Measurements from ENCODE around the gene OSBPL6. TPM values are rescaled to one million over a fixed set of nuclear protein-coding genes. Genes with fewer than 3 reads are reported as not detected.

OSBPL6 gene
- total RNA-seq, 2 donors from 2014 or later = 0.95 to 4.6 TPM

DNA sequence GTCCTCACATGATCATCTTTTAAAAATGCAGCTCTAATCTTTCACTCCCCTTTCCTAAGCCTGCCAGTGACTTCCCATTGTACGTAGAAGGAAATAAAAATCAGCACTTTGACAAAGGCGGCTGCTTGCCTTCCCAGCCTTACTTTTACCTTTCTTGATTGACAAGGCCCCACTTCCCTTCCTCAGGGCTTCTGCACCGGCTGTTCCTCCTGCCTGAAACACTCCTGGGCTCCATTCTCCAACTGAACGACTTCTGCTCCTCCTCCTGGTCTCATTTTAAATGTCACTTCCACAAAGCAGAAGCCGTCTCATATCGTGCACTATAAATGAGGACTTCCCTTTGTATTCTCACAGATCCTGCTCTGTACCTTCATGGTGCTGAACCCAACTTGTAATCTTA lies 56.1 kb downstream of the OSBPL6 start:
- no peak for DNase-seq (ENCODE audit: low spot score)
- H3K36me3 ChIP-seq = no peaks in the 10 kb centered on the region
- no peaks in the 10 kb centered on the region for H3K9me3 ChIP-seq
- H3K27ac ChIP-seq = no peak overlapping the region
- peaks cover 0 to 6% of the 10 kb centered on the region in 2 donors for H3K4me1 ChIP-seq (ENCODE audit: control insufficient read depth in 1 of 2, low read depth in 2 of 2)
- H3K4me3 ChIP-seq = no peak overlapping the region
- TF ChIP-seq, protein P1, sequence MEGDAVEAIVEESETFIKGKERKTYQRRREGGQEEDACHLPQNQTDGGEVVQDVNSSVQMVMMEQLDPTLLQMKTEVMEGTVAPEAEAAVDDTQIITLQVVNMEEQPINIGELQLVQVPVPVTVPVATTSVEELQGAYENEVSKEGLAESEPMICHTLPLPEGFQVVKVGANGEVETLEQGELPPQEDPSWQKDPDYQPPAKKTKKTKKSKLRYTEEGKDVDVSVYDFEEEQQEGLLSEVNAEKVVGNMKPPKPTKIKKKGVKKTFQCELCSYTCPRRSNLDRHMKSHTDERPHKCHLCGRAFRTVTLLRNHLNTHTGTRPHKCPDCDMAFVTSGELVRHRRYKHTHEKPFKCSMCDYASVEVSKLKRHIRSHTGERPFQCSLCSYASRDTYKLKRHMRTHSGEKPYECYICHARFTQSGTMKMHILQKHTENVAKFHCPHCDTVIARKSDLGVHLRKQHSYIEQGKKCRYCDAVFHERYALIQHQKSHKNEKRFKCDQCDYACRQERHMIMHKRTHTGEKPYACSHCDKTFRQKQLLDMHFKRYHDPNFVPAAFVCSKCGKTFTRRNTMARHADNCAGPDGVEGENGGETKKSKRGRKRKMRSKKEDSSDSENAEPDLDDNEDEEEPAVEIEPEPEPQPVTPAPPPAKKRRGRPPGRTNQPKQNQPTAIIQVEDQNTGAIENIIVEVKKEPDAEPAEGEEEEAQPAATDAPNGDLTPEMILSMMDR (IDR thresholded peaks at IDR 0.05) = no peak
- no peaks in the 10 kb centered on the region for H3K27me3 ChIP-seq (replicated peaks; ENCODE audit: insufficient read depth)
- ATAC-seq (ENCODE audit: insufficient number of reproducible peaks, low FRiP score, low read depth) = no peak

DNA sequence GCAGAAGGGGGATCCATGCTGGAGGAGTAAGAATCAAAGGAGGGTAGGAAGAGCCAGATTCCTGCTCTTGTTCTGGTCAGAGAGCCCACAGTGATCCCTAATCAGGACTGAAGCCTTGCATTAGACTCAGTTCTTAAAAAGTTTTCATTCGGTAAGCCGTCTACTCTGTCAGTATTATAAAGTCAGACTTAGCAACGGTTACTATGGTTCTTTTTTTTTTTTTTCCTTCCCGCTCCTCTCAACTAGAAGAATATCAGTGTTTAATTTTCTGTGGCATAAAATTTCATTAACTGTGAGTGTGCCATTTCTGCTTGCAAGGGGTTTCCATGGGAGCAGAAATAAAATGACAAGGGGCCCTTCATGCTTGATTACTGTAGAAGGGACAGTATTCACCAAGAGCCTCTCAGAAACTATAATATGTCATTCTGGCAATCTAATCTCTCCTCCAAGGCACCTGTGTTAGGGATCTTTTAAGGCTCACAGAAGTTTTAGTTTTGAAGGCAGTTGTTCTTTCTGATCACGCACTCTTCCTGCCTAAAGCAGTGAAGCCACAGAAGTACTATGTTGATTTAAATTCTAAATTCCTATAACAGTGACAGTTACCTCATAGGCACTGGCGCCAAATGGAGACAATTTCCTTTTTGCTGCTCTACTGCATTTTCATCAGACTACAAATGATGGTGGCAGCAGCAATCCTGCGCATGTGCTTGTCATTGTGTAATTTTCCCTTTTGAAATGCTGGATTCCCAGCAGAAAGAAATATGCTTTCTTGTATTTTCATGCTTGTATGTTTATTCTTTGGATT lies 57.0 kb downstream of the OSBPL6 start:
- ATAC-seq (ENCODE audit: insufficient number of reproducible peaks, low FRiP score, low read depth) = peak; percentile 50
- no peaks in the 10 kb centered on the region for H3K27me3 ChIP-seq (replicated peaks; ENCODE audit: insufficient read depth)
- TF ChIP-seq, protein P1 (IDR thresholded peaks at IDR 0.05) = no peak
- H3K4me3 ChIP-seq = no peak overlapping the region
- H3K4me1 ChIP-seq (ENCODE audit: control insufficient read depth in 1 of 2, low read depth in 2 of 2) = peaks cover 0 to 6% of the 10 kb centered on the region in 2 donors
- H3K9me3 ChIP-seq = no peaks in the 10 kb centered on the region
- no peaks in the 10 kb centered on the region for H3K36me3 ChIP-seq
- no peak overlapping the region for H3K27ac ChIP-seq
- DNase-seq (ENCODE audit: low spot score) = no peak

DNA sequence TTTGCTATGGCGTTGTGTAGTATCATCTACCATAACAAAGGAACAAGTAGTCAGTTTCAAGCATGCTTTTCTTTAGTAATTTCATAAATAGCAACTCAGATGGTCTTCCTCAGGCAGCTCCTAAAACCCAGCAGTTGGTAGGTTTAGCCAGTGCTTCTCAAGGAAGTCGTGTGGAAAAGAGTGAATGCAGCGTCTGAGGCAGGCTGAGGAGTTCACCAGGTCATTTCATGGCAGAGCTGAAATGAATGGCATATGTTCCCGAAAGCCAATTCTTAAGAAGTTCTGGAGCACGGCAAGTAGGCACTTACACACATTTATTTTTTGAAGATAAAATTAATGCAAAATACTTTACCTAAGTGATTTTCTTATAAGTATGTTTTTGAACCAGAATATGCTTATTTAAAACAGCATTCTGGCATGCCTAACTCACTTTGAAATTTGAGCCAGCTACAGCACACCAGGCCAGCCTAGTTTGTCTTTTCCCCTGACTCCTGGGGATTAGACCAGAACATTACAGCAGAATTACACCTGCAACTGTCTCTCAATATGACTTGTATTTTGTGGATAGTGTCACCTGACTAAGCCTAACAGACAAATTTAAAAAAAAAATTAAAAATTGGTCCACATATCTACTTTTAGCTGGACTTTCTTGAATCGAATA lies 62.2 kb downstream of the OSBPL6 start:
- H3K27me3 ChIP-seq (replicated peaks; ENCODE audit: insufficient read depth) = no peaks in the 10 kb centered on the region
- no peaks in the 10 kb centered on the region for H3K36me3 ChIP-seq
- no peaks in the 10 kb centered on the region for H3K9me3 ChIP-seq
- TF ChIP-seq, protein P1 (IDR thresholded peaks at IDR 0.05) = no peak
- no peaks in the 10 kb centered on the region for H3K4me1 ChIP-seq (ENCODE audit: control insufficient read depth in 1 of 2, low read depth in 2 of 2)
- ATAC-seq (ENCODE audit: insufficient number of reproducible peaks, low FRiP score, low read depth) (no peak), DNase-seq (ENCODE audit: low spot score) (no peak)
- H3K27ac ChIP-seq = no peak overlapping the region
- no peak overlapping the region for H3K4me3 ChIP-seq

DNA sequence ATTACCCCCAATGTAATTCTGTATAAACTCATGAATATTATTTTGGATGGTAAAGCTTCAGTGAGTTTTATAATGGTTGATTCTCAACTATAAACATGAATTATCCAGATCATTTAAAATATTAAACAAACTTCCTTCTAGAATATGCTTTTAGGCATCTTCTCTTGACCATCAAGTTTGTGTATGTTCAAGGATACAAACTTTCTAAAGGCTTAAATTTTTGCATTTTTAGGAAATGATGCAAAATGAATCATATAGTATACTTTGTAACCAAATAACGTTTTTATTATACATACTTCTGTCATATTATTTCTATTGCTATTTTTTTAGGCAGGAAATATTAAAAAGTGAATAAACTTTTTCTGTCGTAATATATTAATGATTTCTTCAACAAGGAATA lies 62.8 kb downstream of the OSBPL6 start:
- ATAC-seq (ENCODE audit: insufficient number of reproducible peaks, low FRiP score, low read depth) = no peak

DNA sequence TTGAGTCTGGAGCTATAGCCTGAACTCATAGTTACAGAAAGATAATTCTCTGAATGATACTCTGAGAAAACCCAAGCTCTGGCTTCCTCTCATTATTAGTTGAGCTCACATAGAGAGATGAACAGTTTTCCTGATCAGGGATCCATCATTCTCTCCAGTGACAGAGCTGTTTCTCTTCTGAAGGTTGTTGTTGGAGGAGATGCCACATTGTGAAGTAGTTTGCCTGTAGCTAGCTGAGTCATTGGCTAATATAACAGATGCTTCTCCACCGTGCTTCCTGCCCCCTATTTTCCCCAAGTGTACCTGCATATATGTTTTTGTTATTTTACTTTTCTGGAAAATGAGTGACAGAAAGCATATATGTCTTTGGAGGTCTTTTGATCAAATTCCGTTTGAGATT lies 64.6 kb downstream of the OSBPL6 start:
- Histone ChIP-seq H3K4me3 (no peak overlapping the region), H3K27me3 (replicated peaks; ENCODE audit: insufficient read depth) (no peaks in the 10 kb centered on the region), H3K9me3 (no peaks in the 10 kb centered on the region), H3K4me1 (ENCODE audit: control insufficient read depth in 1 of 2, low read depth in 2 of 2) (no peaks in the 10 kb centered on the region), H3K27ac (no peak overlapping the region), H3K36me3 (no peaks in the 10 kb centered on the region)
- no peak for DNase-seq (ENCODE audit: low spot score)
- TF ChIP-seq, protein P1 (IDR thresholded peaks at IDR 0.05) = no peak
- no peak for ATAC-seq (ENCODE audit: insufficient number of reproducible peaks, low FRiP score, low read depth)

More for the DNA sequence above, 62.8 kb downstream of the OSBPL6 start:
- Histone ChIP-seq H3K4me1 (ENCODE audit: control insufficient read depth in 1 of 2, low read depth in 2 of 2) (no peaks in the 10 kb centered on the region), H3K4me3 (no peak overlapping the region), H3K36me3 (no peaks in the 10 kb centered on the region), H3K27ac (no peak overlapping the region), H3K27me3 (replicated peaks; ENCODE audit: insufficient read depth) (no peaks in the 10 kb centered on the region), H3K9me3 (no peaks in the 10 kb centered on the region)
- DNase-seq (ENCODE audit: low spot score) = no peak
- TF ChIP-seq, protein P1 (IDR thresholded peaks at IDR 0.05) = no peak

Measured in thoracic aorta (tissue), 2 donors.